Esophagus muscularis mucosa (tissue), 4 donors: ENCODE data around the gene POFUT2. TPM values are rescaled to one million over a fixed set of nuclear protein-coding genes. Genes with fewer than 3 reads are reported as not detected.
A peak's percentile ranks its signal among the peaks of the same experiment; 100 is the strongest.

Experiments used
- DNase-seq: peaks from one replicate; pipeline ENCODE4 v3.0.0-alpha.2; 2017; ENCODE audit errors: extremely low spot score
- H3K27ac ChIP-seq, 4 donors: fragments of 200-600 bp; sonication (generic); replicated peaks in 1 of 4; 1 replicate in 3 of 4; 2 replicates in 1 of 4; pipeline ENCODE4 v1.5.1; 2016 to 2019; ENCODE audit warnings: mild to moderate bottlenecking in 1 of 4
- H3K27me3 ChIP-seq, 4 donors: fragments of 200-600 bp; sonication (generic); one replicate each; pipeline versions ENCODE4 v1.5.1 to v1.6.0; 2016 to 2019
- H3K36me3 ChIP-seq, 4 donors: fragments of 200-600 bp; sonication (generic); one replicate each; pipeline ENCODE4 v1.5.1; 2016 to 2019
- H3K4me1 ChIP-seq, 4 donors: fragments of 200-600 bp; sonication (generic); one replicate each; pipeline ENCODE4 v1.5.1; 2016 to 2019
- H3K4me3 ChIP-seq, 4 donors: fragments of 200-600 bp; sonication (generic); 1 replicate in 2 of 4; 2 replicates in 2 of 4; pipeline ENCODE4 v1.5.1; 2016 to 2019; ENCODE audit warnings: mild to moderate bottlenecking in 4 of 4, moderate library complexity in 1 of 4
- H3K9me3 ChIP-seq, 4 donors: fragments of 200-600 bp; sonication (generic); 1 replicate in 3 of 4; 2 replicates in 1 of 4; pipeline ENCODE4 v1.5.1; 2016 to 2019
- EP300 ChIP-seq: sonication (generic); formaldehyde crosslinking; IDR thresholded peaks from one replicate; pipeline ENCODE4 v1.6.1; 2017; ENCODE audit warnings: antibody characterized with exemption
- POLR2A ChIP-seq: fragments of 450-650 bp; IDR thresholded peaks from one replicate; pipeline ENCODE4 v1.6.1; 2017; ENCODE audit warnings: antibody characterized with exemption, moderate library complexity, mild to moderate bottlenecking, low read depth
- POLR2AphosphoS5 ChIP-seq, 2 donors: sonication (generic); formaldehyde crosslinking; IDR thresholded peaks; one replicate each; pipeline ENCODE4 v1.6.1; 2017; ENCODE audit warnings: antibody characterized with exemption in 2 of 2
- WGBS: methylation state at CpG from one replicate; pipeline ENCODE4 v1.1.5; 2018; 5-methylcytosine and 5-hydroxymethylcytosine counted together
- intact Hi-C: fragments of 100-400 bp; cut with DNase I; formaldehyde crosslinking; loops from one replicate; pipeline ENCODE4 v1.15.1; 2023
- total RNA-seq, 4 donors: library from RNA; depleted of rRNA; stranded (reverse); fragments of >200 nt; gene quantifications; one replicate each; pipeline versions ENCODE4 v1.1.0 to v1.2.1, GENCODE V29; 2016
- TF ChIP-seq, protein P1 (sequence below), 3 experiments: fragments of 200-600 bp in 2 of 3; fragments of 450-650 bp in 1 of 3; sonication (generic) in 2 of 3; IDR thresholded peaks; one replicate each; pipeline ENCODE4 v1.5.1; 2017 to 2019; ENCODE audit warnings: antibody characterized with exemption in 3 of 3, mild to moderate bottlenecking in 2 of 3, moderate library complexity in 1 of 3

POFUT2 gene
- total RNA-seq = 10 to 100 TPM; 15.8 to 21.6 (median 18.7) TPM

DNA sequence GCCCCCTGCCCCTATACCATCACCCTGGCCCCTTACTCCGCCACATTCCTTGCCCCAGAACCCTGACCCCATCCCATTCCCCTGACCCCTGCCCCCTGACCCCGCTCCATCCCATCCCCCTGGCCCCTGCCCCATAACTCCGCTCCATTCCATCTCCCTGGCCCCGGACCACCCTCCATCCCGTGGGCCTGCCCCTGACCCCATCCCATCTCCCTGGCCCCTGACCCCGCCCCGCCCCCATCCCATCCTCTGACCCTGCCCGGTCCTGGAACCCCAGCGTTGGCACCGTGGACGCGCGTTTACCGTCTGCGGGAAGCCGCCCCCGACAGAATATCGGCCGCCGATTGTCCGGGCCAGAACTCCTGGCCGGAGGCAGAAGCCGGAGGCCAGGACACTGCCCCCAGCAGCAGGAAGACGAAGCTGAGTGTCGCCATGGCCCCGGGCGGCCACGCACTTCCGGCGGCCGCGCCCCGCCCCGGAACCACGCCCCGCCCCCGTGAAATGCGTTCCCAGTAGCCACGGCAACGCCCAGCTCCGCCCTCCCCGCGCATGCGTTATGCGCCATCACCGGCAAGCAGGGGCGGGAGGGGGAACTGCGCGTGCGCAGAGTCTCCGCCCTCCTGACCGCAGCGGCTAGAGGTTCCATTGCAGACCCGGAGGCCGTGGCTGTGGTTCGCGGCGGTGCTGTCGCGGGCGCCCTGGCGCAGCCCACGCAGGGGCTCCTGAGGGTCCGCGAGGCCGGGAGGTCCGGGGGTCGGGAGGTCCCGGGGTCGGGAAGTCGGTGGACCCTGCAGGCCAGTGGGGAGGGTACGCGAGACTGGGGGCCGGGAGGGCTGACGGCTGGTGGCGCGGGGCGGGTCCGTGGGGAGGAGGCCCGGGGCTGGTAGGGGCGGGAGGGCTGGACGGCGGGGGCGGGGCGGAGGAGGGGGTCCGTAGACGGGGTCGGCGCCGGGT lies at the start of gene POFUT2:
TSS of gene POFUT2 (minus strand) at position 458 of the 954 bp plus-strand sequence. CDS start at position 434, 24 bp downstream.
- Histone ChIP-seq H3K27me3 (no peaks in the 10 kb centered on the region), H3K4me3 (peak within 1 kb of the TSS; percentile 65 to 91 (median 74)), H3K4me1 (peaks cover 25 to 54% (median 47%) of the 10 kb centered on the region in 4 donors), H3K9me3 (no peaks in the 10 kb centered on the region), H3K36me3 (peaks cover 19 to 37% (median 32%) of the 10 kb centered on the region in 4 donors), H3K27ac (peak within 1 kb of the TSS; percentile 81 to 87 (median 86))
- intact Hi-C loops = no loop called here
- WGBS = 7% methylated on average over 4 of the region's 90 CpGs
- TF ChIP-seq, protein P1, sequence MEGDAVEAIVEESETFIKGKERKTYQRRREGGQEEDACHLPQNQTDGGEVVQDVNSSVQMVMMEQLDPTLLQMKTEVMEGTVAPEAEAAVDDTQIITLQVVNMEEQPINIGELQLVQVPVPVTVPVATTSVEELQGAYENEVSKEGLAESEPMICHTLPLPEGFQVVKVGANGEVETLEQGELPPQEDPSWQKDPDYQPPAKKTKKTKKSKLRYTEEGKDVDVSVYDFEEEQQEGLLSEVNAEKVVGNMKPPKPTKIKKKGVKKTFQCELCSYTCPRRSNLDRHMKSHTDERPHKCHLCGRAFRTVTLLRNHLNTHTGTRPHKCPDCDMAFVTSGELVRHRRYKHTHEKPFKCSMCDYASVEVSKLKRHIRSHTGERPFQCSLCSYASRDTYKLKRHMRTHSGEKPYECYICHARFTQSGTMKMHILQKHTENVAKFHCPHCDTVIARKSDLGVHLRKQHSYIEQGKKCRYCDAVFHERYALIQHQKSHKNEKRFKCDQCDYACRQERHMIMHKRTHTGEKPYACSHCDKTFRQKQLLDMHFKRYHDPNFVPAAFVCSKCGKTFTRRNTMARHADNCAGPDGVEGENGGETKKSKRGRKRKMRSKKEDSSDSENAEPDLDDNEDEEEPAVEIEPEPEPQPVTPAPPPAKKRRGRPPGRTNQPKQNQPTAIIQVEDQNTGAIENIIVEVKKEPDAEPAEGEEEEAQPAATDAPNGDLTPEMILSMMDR (IDR thresholded peaks at IDR 0.05) = peak in 1 of 3 experiments; percentile 9
- TF ChIP-seq POLR2AphosphoS5 (IDR thresholded peaks at IDR 0.05) (peak; percentile 96 to 98), EP300 (no peak), POLR2A (no peak)
- DNase-seq = peak; percentile 98

DNA sequence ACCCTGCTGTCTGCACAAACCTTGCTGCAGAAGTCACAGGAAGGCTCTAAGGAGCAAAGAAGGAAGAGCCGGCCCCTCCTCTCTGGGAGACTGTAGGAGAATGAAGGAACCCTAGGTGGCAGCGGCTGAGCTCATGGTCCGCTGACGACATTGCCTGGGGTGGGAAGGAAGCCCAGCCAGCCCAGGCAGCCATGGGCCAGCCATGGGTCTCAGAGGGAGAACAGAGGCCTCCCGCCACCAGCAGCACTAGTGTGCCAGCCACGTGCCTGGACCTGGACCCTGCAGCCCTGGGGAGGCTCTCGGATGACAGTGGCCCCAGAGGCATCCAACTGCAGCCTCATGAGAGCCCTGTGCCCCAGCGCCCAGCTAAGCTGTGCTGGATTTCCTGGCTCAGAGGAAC lies 49.2 kb upstream of the POFUT2 start:
- Histone ChIP-seq H3K36me3 (no peaks in the 10 kb centered on the region), H3K4me1 (peaks cover 0 to 19% (median 8%) of the 10 kb centered on the region in 4 donors), H3K4me3 (no peak overlapping the region), H3K27ac (no peak overlapping the region), H3K27me3 (peaks cover 0 to 4% (median 0%) of the 10 kb centered on the region in 4 donors), H3K9me3 (no peaks in the 10 kb centered on the region)
- 58% methylated on average over 4 of the region's 8 CpGs for WGBS
- DNase-seq = no peak
- TF ChIP-seq, protein P1 (IDR thresholded peaks at IDR 0.05) = no peak
- no peak for TF ChIP-seq EP300
- TF ChIP-seq POLR2A = no peak
- TF ChIP-seq POLR2AphosphoS5 (IDR thresholded peaks at IDR 0.05) = no peak
- intact Hi-C loops = no loop called here

- no peak overlapping the region for H3K27ac ChIP-seq
- intact Hi-C loops = no loop called here
- 92% methylated on average over 2 of the region's 4 CpGs for WGBS
Observed at GRCh38 chr21:45336535-45336810, 48.8 kb upstream of the POFUT2 start.

GRCh38 chr21:45335761-45336534 lies 48.3 kb upstream of the POFUT2 start:
- Histone ChIP-seq H3K27me3 (peaks cover 0 to 2% (median 0%) of the 10 kb centered on the region in 4 donors), H3K4me3 (no peak overlapping the region), H3K27ac (no peak overlapping the region), H3K4me1 (peaks cover 2 to 14% (median 6%) of the 10 kb centered on the region in 4 donors), H3K36me3 (no peaks in the 10 kb centered on the region), H3K9me3 (no peaks in the 10 kb centered on the region)
- TF ChIP-seq POLR2A (no peak), EP300 (no peak), POLR2AphosphoS5 (IDR thresholded peaks at IDR 0.05) (no peak)
- TF ChIP-seq, protein P1 (IDR thresholded peaks at IDR 0.05) = no peak
- intact Hi-C loops = no loop called here
- no peak for DNase-seq
- 93% methylated on average over 14 of the region's 19 CpGs for WGBS

More at GRCh38 chr21:45336535-45336810, 48.8 kb upstream of the POFUT2 start:
- no peak for DNase-seq
- peaks cover 0 to 16% (median 7%) of the 10 kb centered on the region in 4 donors for H3K4me1 ChIP-seq
- TF ChIP-seq, protein P1 (IDR thresholded peaks at IDR 0.05) = no peak
- TF ChIP-seq POLR2A = no peak
- no peak for TF ChIP-seq POLR2AphosphoS5 (IDR thresholded peaks at IDR 0.05)
- TF ChIP-seq EP300 = no peak
- H3K9me3 ChIP-seq = no peaks in the 10 kb centered on the region
- H3K36me3 ChIP-seq = no peaks in the 10 kb centered on the region
- H3K4me3 ChIP-seq = no peak overlapping the region
- peaks cover 0 to 4% (median 0%) of the 10 kb centered on the region in 4 donors for H3K27me3 ChIP-seq
